ENCODE data around the gene PERP.
"Not testable (repeated sequence)": the region's sequence is repeated elsewhere in the genome, so short reads cannot be mapped to it uniquely, and the experiment has no call there.

PERP gene

GRCh38 chr6:138104618-138105213 is 2.5 kb downstream of the PERP start:
- no peak for DNase-seq

- DNase-seq = no peak
Observed at GRCh38 chr6:138103871-138104270, 3.3 kb downstream of the PERP start.

- peak; percentile 74 for DNase-seq
Observed at GRCh38 chr6:138101946-138102731, 5.1 kb downstream of the PERP start.

- DNase-seq = peak; percentile 81
Observed at GRCh38 chr6:138099832-138100231, 7.4 kb downstream of the PERP start.

- no peak for DNase-seq
Observed at GRCh38 chr6:138098306-138098705, 8.9 kb downstream of the PERP start.

- no peak for DNase-seq
Observed at GRCh38 chr6:138094260-138094659, 13.0 kb downstream of the PERP start.

GRCh38 chr6:138093632-138094031 is 13.6 kb downstream of the PERP start:
- DNase-seq = no peak

- no peak for DNase-seq
Observed at GRCh38 chr6:138092686-138093085, 14.5 kb downstream of the PERP start.

GRCh38 chr6:138089325-138089724 is 17.9 kb downstream of the PERP start:
- DNase-seq = no peak

GRCh38 chr6:138088326-138088762 is 18.9 kb downstream of the PERP start:
- DNase-seq = peak; percentile 85

- no peak for DNase-seq
Observed at GRCh38 chr6:138087593-138088325, 19.5 kb downstream of the PERP start.

GRCh38 chr6:138086573-138087196 is 20.5 kb downstream of the PERP start:
- DNase-seq = no peak

- no peak for DNase-seq
Observed at GRCh38 chr6:138085839-138086222, 21.4 kb downstream of the PERP start.

GRCh38 chr6:138084904-138085838 is 22.0 kb downstream of the PERP start:
- no peak for DNase-seq

- no peak for DNase-seq
Observed at GRCh38 chr6:138082232-138082631, 25.0 kb downstream of the PERP start.

- not testable (repeated sequence) for DNase-seq
Observed at GRCh38 chr6:138079556-138079955, 27.7 kb downstream of the PERP start.

GRCh38 chr6:138078491-138078890 is 28.7 kb downstream of the PERP start:
- DNase-seq = no peak

- DNase-seq = no peak
Observed at GRCh38 chr6:138073264-138073663, 34.0 kb downstream of the PERP start.

- no peak for DNase-seq
Observed at GRCh38 chr6:138063726-138064125, 43.5 kb downstream of the PERP start.

GRCh38 chr6:138054982-138055381 is 52.2 kb downstream of the PERP start:
- no peak for DNase-seq

GRCh38 chr6:138052783-138053182 is 54.4 kb downstream of the PERP start:
- DNase-seq = no peak

- DNase-seq = no peak
Observed at GRCh38 chr6:138044972-138045371, 62.2 kb downstream of the PERP start.
